Right lobe of liver (tissue), 6 donors: ENCODE results near the gene SMYD4. TPM values are rescaled to one million over a fixed set of nuclear protein-coding genes. Genes with fewer than 3 reads are reported as not detected.

Experiments used
- ATAC-seq, 4 donors: fragments of 200-7000 bp; cut with Tn5 transposase; one replicate each; pipeline ENCODE4 v1.9.1; 2020; ENCODE audit warnings: mild to moderate bottlenecking in 4 of 4, moderate library complexity in 4 of 4
- DNase-seq, 3 donors: peaks; one replicate each; pipeline ENCODE4 v3.0.0-alpha.2; 2020
- H3K27ac ChIP-seq, 3 donors: fragments of 200-600 bp; one replicate each; pipeline ENCODE4 v1.8.0; 2022
- H3K27me3 ChIP-seq, 2 donors: fragments of 200-600 bp; one replicate each; pipeline ENCODE4 v1.8.0; 2022
- H3K36me3 ChIP-seq, 4 donors: fragments of 200-600 bp; sonication (generic) in 1 of 4; one replicate each; pipeline versions ENCODE4 v1.5.1 to v1.8.0; 2017 to 2022; ENCODE audit warnings: control low read depth in 1 of 4
- H3K4me1 ChIP-seq, 4 donors: fragments of 200-600 bp; sonication (generic) in 1 of 4; one replicate each; pipeline versions ENCODE4 v1.5.1 to v1.8.0; 2017 to 2022; ENCODE audit warnings: control low read depth in 1 of 4
- H3K4me3 ChIP-seq, 3 donors: fragments of 200-600 bp; one replicate each; pipeline ENCODE4 v1.8.0; 2022
- H3K9me3 ChIP-seq, 4 donors: fragments of 200-600 bp; sonication (generic) in 1 of 4; one replicate each; pipeline versions ENCODE4 v1.5.1 to v1.8.0; 2017 to 2022; ENCODE audit warnings: control low read depth in 1 of 4
- CTCF ChIP-seq, 4 donors: fragments of 200-600 bp in 3 of 4; fragments of 450-650 bp in 1 of 4; IDR thresholded peaks; one replicate each; pipeline versions ENCODE4 v1.5.1 to v1.8.0; 2016 to 2022; ENCODE audit warnings: antibody characterized with exemption in 4 of 4, mild to moderate bottlenecking in 2 of 4
- POLR2A ChIP-seq: fragments of 450-650 bp; IDR thresholded peaks from one replicate; pipeline ENCODE4 v1.6.1; 2017; ENCODE audit warnings: antibody characterized with exemption, mild to moderate bottlenecking
- WGBS: methylation state at CpG from one replicate; pipeline ENCODE4 v1.1.6; 2018; ENCODE audit warnings: low coverage, low lambda C conversion rate; ENCODE audit not compliant: insufficient coverage; ENCODE audit errors: missing lambda C conversion rate; 5-methylcytosine and 5-hydroxymethylcytosine counted together
- intact Hi-C, 2 donors: fragments of 100-400 bp; cut with DNase I; formaldehyde crosslinking; loops; one replicate each; pipeline versions ENCODE4 v1.11.2 to v1.14.1; 2022
- total RNA-seq, 6 experiments: library from RNA; depleted of rRNA in 2 of 6; stranded (reverse); fragments of >200 nt in 2 of 6; fragmentation: NEBNext Ultra II Directional in 3 of 6; extraction: Animal tissue kit (Norgen Biotek cat#: 25700) in 3 of 6; gene quantifications; one replicate each; pipeline versions ENCODE4 v1.1.0 to v1.2.4, GENCODE V29; 2016 to 2023
- donor health status: DM: no; HTN: yes; CAD: no.
- donor health status: DM: no; HTN: no; CAD: no.
- donor health status: DM: no; HTN: no; CAD: no.
- donor health status: DM: no; HTN: yes; CAD: no.
- donor health status: DM: no; HTN: yes; CAD: no.

Gene SMYD4
- total RNA-seq, 6 experiments from 2014 or later = 4.6 to 6.7 (median 6.0) TPM

GRCh38 chr17:1729966-1730325 is 99.8 kb downstream of the SMYD4 start:
- 49% methylated on average over 8 of the region's 15 CpGs for WGBS
- DNase-seq (no peak), ATAC-seq (peak; percentile 2 to 17 (median 5))
- H3K4me3 ChIP-seq = no peak overlapping the region
- no peaks in the 10 kb centered on the region for H3K9me3 ChIP-seq
- no peaks in the 10 kb centered on the region for H3K27me3 ChIP-seq
- intact Hi-C loops = loop anchor here (5.0 kb wide), 2 partner anchors 42 to 52 kb away; no protein-coding TSS in a partner anchor
- no peak for TF ChIP-seq CTCF (IDR thresholded peaks at IDR 0.05)
- TF ChIP-seq POLR2A = no peak
- peaks cover 0 to 17% (median 2%) of the 10 kb centered on the region in 4 donors for H3K36me3 ChIP-seq
- H3K27ac ChIP-seq = peak overlapping the region; percentile 24 to 57 (median 31)
- H3K4me1 ChIP-seq = peaks cover 0 to 25% (median 8%) of the 10 kb centered on the region in 4 donors

Other genes with a start within 250 kb of the SMYD4 start
- 1 to 10 TPM; 1.4 to 8.9 (median 5.1) TPM for gene SLC43A2, start 201.1 kb downstream of the SMYD4 start, total RNA-seq
- gene SCARF1, start 184.2 kb downstream of the SMYD4 start, total RNA-seq = 10 to 100 TPM in 2 of 6 experiments, 1 to 10 TPM in 4; 6.9 to 16.9 (median 8.4) TPM
- gene RILP, start 180.0 kb downstream of the SMYD4 start, total RNA-seq = 10 to 100 TPM; 14.6 to 47.3 (median 23.9) TPM
- 100 to 1,000 TPM in 3 of 6 experiments, 10 to 100 TPM in 3; 79.3 to 116 (median 102) TPM for gene PRPF8, start 145.0 kb downstream of the SMYD4 start, total RNA-seq
- 10 to 100 TPM in 1 of 6 experiments, 1 to 10 TPM in 5; 2.5 to 17.7 (median 3.7) TPM for gene TLCD2, start 119.5 kb downstream of the SMYD4 start, total RNA-seq
- 10 to 100 TPM; 23.0 to 27.2 (median 23.9) TPM for gene WDR81, start 105.2 kb downstream of the SMYD4 start, total RNA-seq
- 1,000 to 10,000 TPM; 1,040 to 1,391 (median 1,137) TPM for gene SERPINF2, start 87.0 kb downstream of the SMYD4 start, total RNA-seq
- 1,000 to 10,000 TPM in 2 of 6 experiments, 100 to 1,000 TPM in 4; 621 to 1,110 (median 800) TPM for gene SERPINF1, start 67.8 kb downstream of the SMYD4 start, total RNA-seq
- gene RPA1, start 103 bp upstream of the SMYD4 start, total RNA-seq = 10 to 100 TPM; 10.9 to 35.5 (median 29.2) TPM
- gene RTN4RL1, start 195.4 kb upstream of the SMYD4 start, total RNA-seq = 1 to 10 TPM in 5 of 6 experiments, under 1 TPM in 1; 0.54 to 2.6 (median 1.4) TPM
- 10 to 100 TPM; 20.0 to 41.1 (median 25.4) TPM for gene DPH1, start 200.3 kb upstream of the SMYD4 start, total RNA-seq
- 10 to 100 TPM; 10.3 to 36.2 (median 14.8) TPM for gene OVCA2, start 212.1 kb upstream of the SMYD4 start, total RNA-seq
- gene HIC1, start 225.2 kb upstream of the SMYD4 start, total RNA-seq = 10 to 100 TPM in 2 of 6 experiments, 1 to 10 TPM in 4; 4.7 to 14.8 (median 6.1) TPM